DOHH2 (cell line): ENCODE measurements around the gene ANGEL1.

ENCODE experiments used
- H3F3A ChIP-seq: fragments of 200-600 bp; sonication (generic), shearing (Covaris generic); 2 replicates; pipeline ENCODE4 v1.6.0; 2016; ENCODE audit warnings: antibody characterized with exemption, mild to moderate bottlenecking; ENCODE audit not compliant: control insufficient read depth, insufficient read depth
- H3K27ac ChIP-seq: fragments of 200-600 bp; sonication (generic); 2 replicates; pipeline ENCODE4 v1.5.1; 2014; ENCODE audit warnings: low read depth, mild to moderate bottlenecking, low read length, moderate library complexity
- H3K27me3 ChIP-seq: fragments of 200-600 bp; sonication (generic); 2 replicates; pipeline ENCODE4 v1.6.1; 2014; ENCODE audit warnings: mild to moderate bottlenecking, low read length, mixed read lengths; ENCODE audit not compliant: control insufficient read depth
- H3K36me3 ChIP-seq: fragments of 200-600 bp; sonication (generic); 2 replicates; pipeline ENCODE4 v1.6.1; 2014; ENCODE audit warnings: mild to moderate bottlenecking, low read length, moderate library complexity, mixed read lengths; ENCODE audit not compliant: control insufficient read depth
- H3K4me1 ChIP-seq: fragments of 200-600 bp; sonication (generic); 2 replicates; pipeline ENCODE4 v1.6.1; 2014; ENCODE audit warnings: mild to moderate bottlenecking, low read length, mixed read lengths; ENCODE audit not compliant: control insufficient read depth
- H3K4me2 ChIP-seq: fragments of 200-600 bp; sonication (generic); 2 replicates; pipeline ENCODE4 v1.6.0; 2014; ENCODE audit warnings: mild to moderate bottlenecking, low read length, moderate library complexity
- H3K4me3 ChIP-seq: fragments of 200-600 bp; sonication (generic); 2 replicates; pipeline ENCODE4 v1.5.1; 2014; ENCODE audit warnings: mild to moderate bottlenecking, low read length, mixed read lengths
- H3K79me2 ChIP-seq: fragments of 200-600 bp; sonication (generic); 2 replicates; pipeline ENCODE4 v1.6.1; 2014; ENCODE audit warnings: mild to moderate bottlenecking, low read length, mixed read lengths; ENCODE audit not compliant: control insufficient read depth
- H3K9me2 ChIP-seq: fragments of 200-600 bp; sonication (generic); replicated peaks from 2 replicates; pipeline ENCODE4 v1.6.1; 2014; ENCODE audit warnings: mild to moderate bottlenecking, low read length, mixed read lengths; ENCODE audit not compliant: control insufficient read depth
- H3K9me3 ChIP-seq: fragments of 200-600 bp; sonication (generic); 2 replicates; pipeline ENCODE4 v1.6.1; 2014; ENCODE audit warnings: antibody characterized with exemption, low read length, mixed read lengths; ENCODE audit not compliant: control insufficient read depth, insufficient read depth
- H4K20me1 ChIP-seq: fragments of 200-600 bp; sonication (generic); 2 replicates; pipeline ENCODE4 v1.6.0; 2014; ENCODE audit warnings: low read depth, mild to moderate bottlenecking, antibody characterized with exemption, low read length, moderate library complexity; ENCODE audit not compliant: control insufficient read depth, insufficient read depth
- CTCF ChIP-seq: fragments of 200-600 bp; sonication (generic); IDR thresholded peaks from one replicate; pipeline ENCODE4 v1.5.1; 2014; ENCODE audit warnings: antibody characterized with exemption, mild to moderate bottlenecking, low read depth, low read length; ENCODE audit not compliant: poor library complexity, severe bottlenecking
- EZH2phosphoT487 ChIP-seq: fragments of 200-600 bp; sonication (generic); IDR thresholded peaks from 2 replicates; pipeline ENCODE4 v1.6.1; 2017; ENCODE audit warnings: borderline replicate concordance, mild to moderate bottlenecking, antibody characterized with exemption, low read length, moderate library complexity, mixed read lengths

The ANGEL1 gene

GRCh38 chr14:76767681-76768656, 44.7 kb downstream of the ANGEL1 start:
- H3K4me2 ChIP-seq, result peak overlapping the region; percentile 11
- H3F3A ChIP-seq, result no peaks in the 10 kb centered on the region; the same call in 1 of the 2 replicates
- H3K4me1 ChIP-seq, result peaks cover 10% of the 10 kb centered on the region
- no peaks in the 10 kb centered on the region for H3K9me2 ChIP-seq
- no peaks in the 10 kb centered on the region for H3K9me3 ChIP-seq
- no peaks in the 10 kb centered on the region for H3K79me2 ChIP-seq
- no peaks in the 10 kb centered on the region for H4K20me1 ChIP-seq
- H3K36me3 ChIP-seq, result no peaks in the 10 kb centered on the region
- H3K27me3 ChIP-seq, result peaks cover 12% of the 10 kb centered on the region
- no peak overlapping the region for H3K4me3 ChIP-seq
- TF ChIP-seq EZH2phosphoT487 (no peak), CTCF (no peak)
- no peak overlapping the region for H3K27ac ChIP-seq

- Histone ChIP-seq H3K4me3 (no peak overlapping the region), H3K9me2 (no peaks in the 10 kb centered on the region), H3K27ac (no peak overlapping the region), H3K4me1 (peaks cover 10% of the 10 kb centered on the region), H3K27me3 (peaks cover 15% of the 10 kb centered on the region; the same call in 1 of the 2 replicates), H4K20me1 (no peaks in the 10 kb centered on the region), H3K79me2 (no peaks in the 10 kb centered on the region), H3K9me3 (no peaks in the 10 kb centered on the region), H3F3A (no peaks in the 10 kb centered on the region; the same call in 1 of the 2 replicates), H3K4me2 (no peak overlapping the region), H3K36me3 (no peaks in the 10 kb centered on the region)
- TF ChIP-seq CTCF, result no peak
- TF ChIP-seq EZH2phosphoT487, result no peak
These were observed 47.2 kb downstream of the ANGEL1 start for GRCh38 chr14:76765461-76765931.

GRCh38 chr14:76763096-76764041, 49.3 kb downstream of the ANGEL1 start:
- Histone ChIP-seq H3K9me3 (no peaks in the 10 kb centered on the region), H3K4me3 (no peak overlapping the region), H3K4me2 (no peak overlapping the region), H3K9me2 (no peaks in the 10 kb centered on the region), H3F3A (no peaks in the 10 kb centered on the region; the same call in 1 of the 2 replicates), H3K27me3 (peaks cover 20% of the 10 kb centered on the region), H3K36me3 (no peaks in the 10 kb centered on the region), H3K27ac (no peak overlapping the region), H3K79me2 (no peaks in the 10 kb centered on the region), H4K20me1 (no peaks in the 10 kb centered on the region), H3K4me1 (peaks cover 6% of the 10 kb centered on the region)
- no peak for TF ChIP-seq CTCF
- no peak for TF ChIP-seq EZH2phosphoT487
